Loucy (cell line): ENCODE data around the gene LOXL4.

Source experiments
- H2AFZ ChIP-seq: fragments of 200-600 bp; sonication (generic); 2 replicates; pipeline ENCODE4 v1.6.0; 2016; ENCODE audit warnings: antibody characterized with exemption, mild to moderate bottlenecking, low read length, moderate library complexity
- H3F3A ChIP-seq: fragments of 200-600 bp; 2 replicates; pipeline ENCODE4 v1.6.0; 2016; ENCODE audit warnings: antibody characterized with exemption, low read depth, mild to moderate bottlenecking
- H3K27me3 ChIP-seq: fragments of 200-600 bp; sonication (generic); 2 replicates; pipeline ENCODE4 v1.6.1; 2014; ENCODE audit warnings: low read length, mild to moderate bottlenecking; ENCODE audit not compliant: insufficient read depth, poor library complexity, severe bottlenecking
- H3K36me3 ChIP-seq: fragments of 200-600 bp; sonication (generic); 2 replicates; pipeline ENCODE4 v1.6.1; 2016; ENCODE audit warnings: low read length; ENCODE audit not compliant: insufficient read depth
- H3K4me1 ChIP-seq: fragments of 200-600 bp; sonication (generic); 2 replicates; pipeline ENCODE4 v1.5.1; 2014; ENCODE audit warnings: low read length, mild to moderate bottlenecking; ENCODE audit not compliant: insufficient read depth, poor library complexity, severe bottlenecking
- H3K4me2 ChIP-seq: fragments of 200-600 bp; sonication (generic); 2 replicates; pipeline ENCODE4 v1.6.0; 2014; ENCODE audit warnings: antibody characterized with exemption, low read length, low read depth, mild to moderate bottlenecking; ENCODE audit not compliant: poor library complexity, severe bottlenecking
- H3K4me3 ChIP-seq: fragments of 200-600 bp; sonication (generic); 2 replicates; pipeline ENCODE4 v1.5.1; 2014; ENCODE audit warnings: low read length, mild to moderate bottlenecking, mixed read lengths; ENCODE audit not compliant: poor library complexity, severe bottlenecking
- H3K79me2 ChIP-seq: fragments of 200-600 bp; sonication (generic); 2 replicates; pipeline ENCODE4 v1.6.1; 2014; ENCODE audit warnings: low read length; ENCODE audit not compliant: insufficient read depth
- H3K9ac ChIP-seq: fragments of 200-600 bp; sonication (generic); 2 replicates; pipeline ENCODE4 v1.6.0; 2014; ENCODE audit warnings: mild to moderate bottlenecking, low read depth, low read length, moderate library complexity; ENCODE audit not compliant: poor library complexity, severe bottlenecking
- H3K9me2 ChIP-seq: fragments of 200-600 bp; sonication (generic); replicated peaks from 2 replicates; pipeline ENCODE4 v1.6.1; 2016; ENCODE audit warnings: low read depth, low read length, mixed read lengths
- H3K9me3 ChIP-seq: fragments of 200-600 bp; sonication (generic); 2 replicates; pipeline ENCODE4 v1.6.1; 2014; ENCODE audit warnings: mild to moderate bottlenecking, antibody characterized with exemption, low read length, low read depth; ENCODE audit not compliant: insufficient read depth
- H4K20me1 ChIP-seq: fragments of 200-600 bp; sonication (generic); 2 replicates; pipeline ENCODE4 v1.6.0; 2014; ENCODE audit warnings: antibody characterized with exemption, low read length, mild to moderate bottlenecking; ENCODE audit not compliant: insufficient read depth, poor library complexity, severe bottlenecking
- EZH2phosphoT487 ChIP-seq: fragments of 200-600 bp; IDR thresholded peaks from 2 replicates; pipeline ENCODE4 v1.6.1; 2018; ENCODE audit warnings: antibody characterized with exemption, mild to moderate bottlenecking, moderate library complexity, borderline replicate concordance
- TF ChIP-seq, protein P1 (sequence below): fragments of 200-600 bp; sonication (generic); conservative IDR thresholded peaks from 2 replicates; pipeline ENCODE4 v1.5.1; 2014; ENCODE audit warnings: mild to moderate bottlenecking, antibody characterized with exemption, low read length

Gene LOXL4

DNA sequence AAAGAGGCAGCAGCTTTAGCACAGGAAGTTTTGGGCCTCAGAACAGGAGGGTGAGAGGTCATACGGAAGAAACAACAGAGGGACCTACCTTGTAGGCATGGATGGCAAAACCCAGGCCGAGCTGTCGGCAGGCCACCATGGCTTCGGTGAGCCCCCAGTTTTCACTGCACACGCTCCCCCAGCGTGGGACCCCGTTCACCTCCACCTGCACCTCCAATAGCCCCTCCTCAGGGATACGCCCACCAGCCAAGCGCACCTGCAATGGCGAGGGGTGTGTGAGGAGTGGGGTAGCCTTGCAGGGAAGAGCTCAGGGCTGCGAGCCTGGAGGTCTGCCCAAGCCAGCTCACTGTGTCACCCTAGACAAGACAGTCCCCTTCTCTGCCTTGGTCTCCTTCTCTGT lies 11.3 kb downstream of the LOXL4 start:
- Histone ChIP-seq H3K4me3 (no peak overlapping the region), H3K27me3 (no peaks in the 10 kb centered on the region), H2AFZ (no peak overlapping the region), H3K79me2 (no peaks in the 10 kb centered on the region), H3K9ac (no peak overlapping the region), H3K36me3 (no peaks in the 10 kb centered on the region), H3K9me2 (no peaks in the 10 kb centered on the region), H3K4me1 (peaks cover 4% of the 10 kb centered on the region), H3K9me3 (no peaks in the 10 kb centered on the region), H4K20me1 (no peaks in the 10 kb centered on the region), H3F3A (no peaks in the 10 kb centered on the region), H3K4me2 (no peak overlapping the region)
- TF ChIP-seq EZH2phosphoT487: no peak
- TF ChIP-seq, protein P1, sequence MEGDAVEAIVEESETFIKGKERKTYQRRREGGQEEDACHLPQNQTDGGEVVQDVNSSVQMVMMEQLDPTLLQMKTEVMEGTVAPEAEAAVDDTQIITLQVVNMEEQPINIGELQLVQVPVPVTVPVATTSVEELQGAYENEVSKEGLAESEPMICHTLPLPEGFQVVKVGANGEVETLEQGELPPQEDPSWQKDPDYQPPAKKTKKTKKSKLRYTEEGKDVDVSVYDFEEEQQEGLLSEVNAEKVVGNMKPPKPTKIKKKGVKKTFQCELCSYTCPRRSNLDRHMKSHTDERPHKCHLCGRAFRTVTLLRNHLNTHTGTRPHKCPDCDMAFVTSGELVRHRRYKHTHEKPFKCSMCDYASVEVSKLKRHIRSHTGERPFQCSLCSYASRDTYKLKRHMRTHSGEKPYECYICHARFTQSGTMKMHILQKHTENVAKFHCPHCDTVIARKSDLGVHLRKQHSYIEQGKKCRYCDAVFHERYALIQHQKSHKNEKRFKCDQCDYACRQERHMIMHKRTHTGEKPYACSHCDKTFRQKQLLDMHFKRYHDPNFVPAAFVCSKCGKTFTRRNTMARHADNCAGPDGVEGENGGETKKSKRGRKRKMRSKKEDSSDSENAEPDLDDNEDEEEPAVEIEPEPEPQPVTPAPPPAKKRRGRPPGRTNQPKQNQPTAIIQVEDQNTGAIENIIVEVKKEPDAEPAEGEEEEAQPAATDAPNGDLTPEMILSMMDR: no peak

DNA sequence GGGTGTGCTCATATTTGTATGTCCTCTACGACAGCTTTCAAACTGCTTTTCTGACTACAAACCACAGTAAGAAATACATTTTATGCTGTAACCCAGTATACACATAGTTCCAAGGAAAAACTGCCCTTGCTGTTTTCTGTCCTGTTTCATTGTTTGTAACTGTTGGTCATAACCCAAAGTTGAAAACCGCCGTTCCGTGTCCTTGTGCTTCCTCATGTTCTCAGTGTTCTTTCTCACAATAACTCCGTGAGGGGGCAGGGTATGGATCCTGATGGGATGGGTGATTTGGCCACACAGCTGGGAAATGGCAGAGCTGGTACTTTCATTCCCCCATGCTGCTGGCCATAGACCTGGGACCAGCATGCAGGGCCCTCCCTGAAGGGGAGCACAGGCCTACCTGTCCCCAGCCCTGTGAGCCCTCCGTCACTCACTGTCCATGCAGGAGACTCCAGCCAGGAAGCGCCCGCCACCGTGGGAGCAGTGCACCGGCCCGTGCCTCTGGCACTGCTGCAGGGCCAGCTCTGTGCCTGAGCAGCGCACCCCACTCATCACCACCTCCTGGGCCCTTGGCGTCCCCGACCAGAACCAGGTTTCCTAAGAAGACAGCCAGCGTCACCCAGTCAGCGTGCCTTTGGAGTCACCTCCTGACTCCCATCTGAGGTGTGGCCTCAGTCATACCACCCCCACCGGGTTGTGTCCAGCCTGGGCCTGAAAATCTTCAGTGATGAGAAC lies 12.7 kb downstream of the LOXL4 start:
- Histone ChIP-seq H3K36me3 (no peaks in the 10 kb centered on the region), H3K4me2 (no peak overlapping the region), H3K9me3 (no peaks in the 10 kb centered on the region), H4K20me1 (no peaks in the 10 kb centered on the region), H3K27me3 (no peaks in the 10 kb centered on the region), H3K4me3 (no peak overlapping the region), H3F3A (no peaks in the 10 kb centered on the region), H3K9me2 (no peaks in the 10 kb centered on the region), H3K9ac (no peak overlapping the region), H2AFZ (no peak overlapping the region), H3K4me1 (peaks cover 4% of the 10 kb centered on the region), H3K79me2 (no peaks in the 10 kb centered on the region)
- TF ChIP-seq EZH2phosphoT487: no peak
- TF ChIP-seq, protein P1: no peak

DNA sequence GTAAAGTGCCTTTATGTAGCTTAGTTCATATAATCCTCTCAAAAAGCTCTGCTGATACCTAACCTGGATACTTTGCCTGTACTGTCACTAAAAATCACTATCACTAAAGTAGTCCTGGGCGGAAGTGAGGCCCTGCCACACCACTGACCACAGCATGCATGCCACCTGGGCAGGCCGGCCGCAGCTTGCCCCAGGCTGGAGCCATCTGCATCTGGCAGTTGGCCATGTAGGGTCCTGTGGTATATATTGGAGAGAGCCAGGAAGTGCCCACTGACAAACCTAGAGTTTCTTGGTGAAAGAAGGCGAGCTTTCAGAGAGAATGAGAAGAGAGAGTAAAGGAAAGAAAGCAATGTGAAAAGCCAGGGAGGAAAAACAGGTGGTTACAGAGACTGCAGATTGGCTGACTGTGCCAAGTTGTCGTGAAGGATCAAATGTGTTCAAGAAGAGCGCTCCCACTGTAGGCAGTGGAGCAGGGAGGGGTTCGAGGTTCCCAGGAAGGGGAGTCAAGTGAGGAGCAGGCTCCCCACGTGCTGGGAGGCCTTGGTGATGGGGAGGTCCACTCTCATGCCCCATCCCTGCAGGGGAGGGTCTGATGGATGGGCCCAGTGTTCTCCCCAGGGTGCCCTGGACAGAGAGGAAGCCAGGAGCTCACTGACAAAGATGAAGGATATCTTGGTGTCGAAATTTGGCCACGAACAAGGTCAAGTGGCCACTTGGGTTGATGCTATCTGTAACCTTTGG lies 13.6 kb downstream of the LOXL4 start:
- Histone ChIP-seq H4K20me1 (no peaks in the 10 kb centered on the region), H3K4me3 (no peak overlapping the region), H3K4me1 (peaks cover 4% of the 10 kb centered on the region), H3K9ac (no peak overlapping the region), H3K9me2 (no peaks in the 10 kb centered on the region), H3K4me2 (no peak overlapping the region), H3K9me3 (no peaks in the 10 kb centered on the region), H2AFZ (no peak overlapping the region), H3K36me3 (no peaks in the 10 kb centered on the region), H3K27me3 (no peaks in the 10 kb centered on the region), H3K79me2 (no peaks in the 10 kb centered on the region), H3F3A (no peaks in the 10 kb centered on the region)
- TF ChIP-seq EZH2phosphoT487: no peak
- TF ChIP-seq, protein P1: no peak
